Measurements from ENCODE around the gene GALNT8. TPM values are rescaled to one million over a fixed set of nuclear protein-coding genes. Genes with fewer than 3 reads are reported as not detected.

The GALNT8 gene
- total RNA-seq, 4 donors from 2014 or later: 0.78 to 2.4 (median 1.5) TPM

- Histone ChIP-seq H3K27ac (no peak overlapping the region), H3K27me3 (no peaks in the 10 kb centered on the region), H3K9me3 (peaks cover 0 to 9% (median 0%) of the 10 kb centered on the region in 3 donors), H3K4me1 (no peaks in the 10 kb centered on the region), H3K4me3 (no peak overlapping the region), H3K36me3 (no peaks in the 10 kb centered on the region)
- no peak for TF ChIP-seq POLR2AphosphoS5 (IDR thresholded peaks at IDR 0.05)
- no peak for TF ChIP-seq EP300 (IDR thresholded peaks at IDR 0.05)
- no peak for TF ChIP-seq CTCF (IDR thresholded peaks at IDR 0.05)
- TF ChIP-seq POLR2A (IDR thresholded peaks at IDR 0.05): no peak
- WGBS, 2 donors (ENCODE audit: low coverage in 1 of 2): 70 to 76% methylated on average over 4 to 6 of the region's 9 CpGs
- no peak for ATAC-seq
These were observed 76.0 kb downstream of the GALNT8 start for GRCh38 chr12:4796216-4796615.

- ATAC-seq: no peak
- peaks cover 0 to 6% (median 0%) of the 10 kb centered on the region in 3 donors for H3K9me3 ChIP-seq
- H3K27me3 ChIP-seq: no peaks in the 10 kb centered on the region
- no peaks in the 10 kb centered on the region for H3K4me1 ChIP-seq
- WGBS, 2 donors (ENCODE audit: low coverage in 1 of 2): 68 to 69% methylated on average over 3 to 5 of the region's 9 CpGs
- H3K27ac ChIP-seq: no peak overlapping the region
- no peak overlapping the region for H3K4me3 ChIP-seq
- TF ChIP-seq POLR2AphosphoS5 (IDR thresholded peaks at IDR 0.05) (no peak), POLR2A (IDR thresholded peaks at IDR 0.05) (no peak), EP300 (IDR thresholded peaks at IDR 0.05) (no peak), CTCF (IDR thresholded peaks at IDR 0.05) (no peak)
- H3K36me3 ChIP-seq: no peaks in the 10 kb centered on the region
These were observed 76.7 kb downstream of the GALNT8 start for GRCh38 chr12:4796694-4797482.

- Histone ChIP-seq H3K36me3 (no peaks in the 10 kb centered on the region), H3K27me3 (no peaks in the 10 kb centered on the region), H3K4me3 (no peak overlapping the region), H3K9me3 (no peaks in the 10 kb centered on the region), H3K4me1 (no peaks in the 10 kb centered on the region), H3K27ac (no peak overlapping the region)
- ATAC-seq: no peak
- TF ChIP-seq EP300 (IDR thresholded peaks at IDR 0.05): no peak
These were observed 80.4 kb downstream of the GALNT8 start for GRCh38 chr12:4800555-4800954.

- Histone ChIP-seq H3K27me3 (peaks cover 4% of the 10 kb centered on the region), H3K36me3 (no peaks in the 10 kb centered on the region), H3K9me3 (no peaks in the 10 kb centered on the region), H3K27ac (no peak overlapping the region), H3K4me3 (no peak overlapping the region), H3K4me1 (no peaks in the 10 kb centered on the region)
- 80 to 83% methylated on average over 1 to 2 of the region's 2 CpGs for WGBS, 2 donors (ENCODE audit: low coverage in 1 of 2)
- no peak for ATAC-seq
- TF ChIP-seq EP300 (IDR thresholded peaks at IDR 0.05) (no peak), POLR2A (IDR thresholded peaks at IDR 0.05) (no peak), CTCF (IDR thresholded peaks at IDR 0.05) (no peak), POLR2AphosphoS5 (IDR thresholded peaks at IDR 0.05) (no peak)
These were observed 82.6 kb downstream of the GALNT8 start for GRCh38 chr12:4802841-4803240.

GRCh38 chr12:4806439-4807115 lies 86.4 kb downstream of the GALNT8 start:
- TF ChIP-seq EP300 (IDR thresholded peaks at IDR 0.05) (no peak), POLR2AphosphoS5 (IDR thresholded peaks at IDR 0.05) (no peak), POLR2A (IDR thresholded peaks at IDR 0.05) (no peak), CTCF (IDR thresholded peaks at IDR 0.05) (no peak)
- H3K4me3 ChIP-seq: no peak overlapping the region
- WGBS, 2 donors (ENCODE audit: low coverage in 1 of 2): 63 to 77% methylated on average over 5 of the region's 8 CpGs
- H3K4me1 ChIP-seq: peaks cover 0 to 20% (median 8%) of the 10 kb centered on the region in 3 donors
- no peak overlapping the region for H3K27ac ChIP-seq
- H3K27me3 ChIP-seq: peaks cover 40% of the 10 kb centered on the region
- no peak for ATAC-seq
- H3K9me3 ChIP-seq: no peaks in the 10 kb centered on the region
- H3K36me3 ChIP-seq: no peaks in the 10 kb centered on the region
